ENCODE measurements around the gene PDLIM1. TPM values are rescaled to one million over a fixed set of nuclear protein-coding genes. Genes with fewer than 3 reads are reported as not detected.

The PDLIM1 gene
- polyA plus RNA-seq, 4 donors = 69.7 to 81.7 (median 75.2) TPM

- no peak for DNase-seq (ENCODE audit: low read depth in 4 of 4, low spot score in 2 of 4)
These were observed 832 bp downstream of the PDLIM1 start for GRCh38 chr10:95289921-95290421.

GRCh38 chr10:95289003-95289920 lies 1.5 kb downstream of the PDLIM1 start:
- DNase-seq (ENCODE audit: low read depth in 4 of 4, low spot score in 2 of 4) = no peak

- DNase-seq (ENCODE audit: low read depth in 4 of 4, low spot score in 2 of 4) = no peak
These were observed 2.5 kb downstream of the PDLIM1 start for GRCh38 chr10:95288303-95288702.

- DNase-seq (ENCODE audit: low read depth in 4 of 4, low spot score in 2 of 4) = no peak
These were observed 3.5 kb downstream of the PDLIM1 start for GRCh38 chr10:95287281-95287680.

- DNase-seq (ENCODE audit: low read depth in 4 of 4, low spot score in 2 of 4) = no peak
These were observed 4.1 kb downstream of the PDLIM1 start for GRCh38 chr10:95286707-95287106.

GRCh38 chr10:95285556-95285955 lies 5.2 kb downstream of the PDLIM1 start:
- no peak for DNase-seq (ENCODE audit: low read depth in 4 of 4, low spot score in 2 of 4)

GRCh38 chr10:95284807-95285206 lies 6.0 kb downstream of the PDLIM1 start:
- DNase-seq (ENCODE audit: low read depth in 4 of 4, low spot score in 2 of 4) = no peak

GRCh38 chr10:95282107-95282506 lies 8.7 kb downstream of the PDLIM1 start:
- no peak for DNase-seq (ENCODE audit: low read depth in 4 of 4, low spot score in 2 of 4)

GRCh38 chr10:95281206-95281605 lies 9.6 kb downstream of the PDLIM1 start:
- DNase-seq (ENCODE audit: low read depth in 4 of 4, low spot score in 2 of 4) = no peak

GRCh38 chr10:95280637-95281036 lies 10.2 kb downstream of the PDLIM1 start:
- no peak for DNase-seq (ENCODE audit: low read depth in 4 of 4, low spot score in 2 of 4)

- DNase-seq (ENCODE audit: low read depth in 4 of 4, low spot score in 2 of 4) = no peak
These were observed 11.6 kb downstream of the PDLIM1 start for GRCh38 chr10:95279042-95279820.

- no peak for DNase-seq (ENCODE audit: low read depth in 4 of 4, low spot score in 2 of 4)
These were observed 12.5 kb downstream of the PDLIM1 start for GRCh38 chr10:95278061-95278988.

GRCh38 chr10:95277614-95278013 lies 13.2 kb downstream of the PDLIM1 start:
- DNase-seq (ENCODE audit: low read depth in 4 of 4, low spot score in 2 of 4) = no peak

- no peak for DNase-seq (ENCODE audit: low read depth in 4 of 4, low spot score in 2 of 4)
These were observed 13.6 kb downstream of the PDLIM1 start for GRCh38 chr10:95277201-95277570.

GRCh38 chr10:95276367-95277200 lies 14.2 kb downstream of the PDLIM1 start:
- DNase-seq (ENCODE audit: low read depth in 4 of 4, low spot score in 2 of 4) = no peak

GRCh38 chr10:95275726-95276366 lies 15.0 kb downstream of the PDLIM1 start:
- DNase-seq (ENCODE audit: low read depth in 4 of 4, low spot score in 2 of 4) = no peak

- no peak for DNase-seq (ENCODE audit: low read depth in 4 of 4, low spot score in 2 of 4)
These were observed 17.1 kb downstream of the PDLIM1 start for GRCh38 chr10:95273393-95274312.

GRCh38 chr10:95268438-95268837 lies 22.4 kb downstream of the PDLIM1 start:
- DNase-seq (ENCODE audit: low read depth in 4 of 4, low spot score in 2 of 4) = no peak

All from left renal cortex interstitium (tissue), 4 donors.